ENCODE measurements around the gene DUOXA2. TPM values are rescaled to one million over a fixed set of nuclear protein-coding genes. Genes with fewer than 3 reads are reported as not detected.
"Not testable (repeated sequence)": the region's sequence is repeated elsewhere in the genome, so short reads cannot be mapped to it uniquely, and the experiment has no call there.

Gene DUOXA2
- polyA plus RNA-seq, 3 donors, result not detected

GRCh38 chr15:45094358-45094730 lies 19.8 kb upstream of the DUOXA2 start:
- no peak for DNase-seq

- DNase-seq, result no peak
Measured at GRCh38 chr15:45095661-45096060, 18.5 kb upstream of the DUOXA2 start.

- no peak for DNase-seq
Measured at GRCh38 chr15:45097466-45097865, 16.7 kb upstream of the DUOXA2 start.

- no peak for DNase-seq
Measured at GRCh38 chr15:45099549-45100165, 14.5 kb upstream of the DUOXA2 start.

- no peak for DNase-seq
Measured at GRCh38 chr15:45100884-45101625, 13.1 kb upstream of the DUOXA2 start.

GRCh38 chr15:45101749-45102148 lies 12.4 kb upstream of the DUOXA2 start:
- no peak for DNase-seq

GRCh38 chr15:45102226-45102625 lies 11.9 kb upstream of the DUOXA2 start:
- DNase-seq, result no peak

GRCh38 chr15:45104170-45104569 lies 10.0 kb upstream of the DUOXA2 start:
- not testable (repeated sequence) for DNase-seq

- no peak for DNase-seq
Measured at GRCh38 chr15:45105586-45105985, 8.5 kb upstream of the DUOXA2 start.

- no peak for DNase-seq
Measured at GRCh38 chr15:45106002-45106790, 7.9 kb upstream of the DUOXA2 start.

GRCh38 chr15:45107941-45108630 lies 6.0 kb upstream of the DUOXA2 start:
- DNase-seq, result no peak

GRCh38 chr15:45110256-45110820 lies 3.8 kb upstream of the DUOXA2 start:
- DNase-seq, result no peak

- no peak for DNase-seq
Measured at GRCh38 chr15:45111390-45112142, 2.6 kb upstream of the DUOXA2 start.

GRCh38 chr15:45112143-45112590 lies 2.0 kb upstream of the DUOXA2 start:
- no peak for DNase-seq

- DNase-seq, result no peak
Measured at GRCh38 chr15:45112591-45113379, 1.3 kb upstream of the DUOXA2 start.

GRCh38 chr15:45113380-45113990 lies 641 bp upstream of the DUOXA2 start:
- no peak for DNase-seq

- no peak for DNase-seq
Measured at GRCh38 chr15:45114751-45115085, 592 bp downstream of the DUOXA2 start.

- no peak for DNase-seq
Measured at GRCh38 chr15:45115312-45115820, 1.2 kb downstream of the DUOXA2 start.

GRCh38 chr15:45116006-45116481 lies 1.9 kb downstream of the DUOXA2 start:
- no peak for DNase-seq
